ENCODE data around the gene CAPZB. TPM values are rescaled to one million over a fixed set of nuclear protein-coding genes. Genes with fewer than 3 reads are reported as not detected.
A peak's percentile ranks its signal among the peaks of the same experiment; 100 is the strongest.

Gene CAPZB
- total and polyA plus RNA-seq, 2 of the 4 experiments (the other 2 are of a cell fraction) = 216 to 304 TPM

GRCh38 chr1:19361611-19362147 lies 123.7 kb downstream of the CAPZB start:
- Histone ChIP-seq H2AFZ (replicated peaks; ENCODE audit: low read length, poor library complexity) (no peak overlapping the region), H2AK5ac (ENCODE audit: low read depth, low read length) (no peak overlapping the region), H4K5ac (ENCODE audit: low read depth, low read length) (no peak overlapping the region), H3K14ac (replicated peaks; ENCODE audit: low read depth, low read length) (no peak overlapping the region), H3K4ac (ENCODE audit: low read depth, low read length) (no peak overlapping the region), H2AK9ac (replicated peaks; ENCODE audit: low read depth, low read length, poor library complexity) (no peak overlapping the region), H3K27ac (ENCODE audit: insufficient read depth, low read length) (no peak overlapping the region), H3K9me1 (ENCODE audit: insufficient read depth, low read length) (peaks cover 24% of the 10 kb centered on the region), H3K4me3 (ENCODE audit: insufficient read depth, low read depth, low read length) (no peak overlapping the region), H3K36me3 (ENCODE audit: control insufficient read depth, insufficient read depth, low read length) (peaks cover 18% of the 10 kb centered on the region), H3K9ac (ENCODE audit: low read depth, low read length) (no peak overlapping the region), H3K79me1 (ENCODE audit: low read depth in 1 of 2, low read length in 2 of 2) (peaks cover 43 to 87% of the 10 kb centered on the region in 2 experiments), H2BK15ac (ENCODE audit: low read depth, low read length) (no peak overlapping the region), H4K8ac (ENCODE audit: low read depth in 2 of 2, low read length in 2 of 2) (no peak overlapping the region), H3K56ac (ENCODE audit: extremely low read depth, insufficient read depth, low read length) (no peak overlapping the region; the same call in 1 of the 2 replicates), H2BK5ac (ENCODE audit: low read depth, low read length, poor library complexity, severe bottlenecking) (no peak overlapping the region), H4K20me1 (ENCODE audit: insufficient read depth, low read length) (peaks cover 82% of the 10 kb centered on the region), H3K4me1 (ENCODE audit: control insufficient read depth, insufficient read depth, low read length) (peaks cover 6% of the 10 kb centered on the region; the same call in 1 of the 2 replicates), H3K9me3 (ENCODE audit: control insufficient read depth, insufficient read depth, low read length) (no peaks in the 10 kb centered on the region), H2BK20ac (ENCODE audit: low read depth, low read length) (no peak overlapping the region), H3K18ac (ENCODE audit: low read depth, low read length) (no peak overlapping the region), H3K23ac (ENCODE audit: low read depth, low read length) (no peak overlapping the region), H3K27me3 (ENCODE audit: control insufficient read depth, insufficient read depth, low read length) (no peaks in the 10 kb centered on the region), H3K4me2 (ENCODE audit: low read depth, low read length) (no peak overlapping the region), H2BK120ac (ENCODE audit: low read depth, low read length) (no peak overlapping the region), H4K91ac (ENCODE audit: insufficient read depth, low read depth, low read length) (no peak overlapping the region)
- intact Hi-C loops (cut with micrococcal nuclease) = no loop called here
- BruUV-seq (replicated peaks) = no TSS peak
- WGBS, 2 experiments (ENCODE audit: extremely low coverage in 2 of 2, insufficient read length in 1 of 2) = no CpG with 5 or more reads among the region's 8 CpGs
- ATAC-seq (ENCODE audit: low read depth) = peak; percentile 78
- dilution Hi-C loops (cut with HindIII; ENCODE audit: low sequenced_read_pairs, unreplicated experiment) = no loop called here
- POLR2A ChIA-PET (ENCODE audit: unreplicated experiment) = no interaction called here
- DNase-seq = peak; percentile 83
- in situ Hi-C loops (cut with MboI; ENCODE audit: low sequenced_read_pairs) = no loop called here
- no peak for TF ChIP-seq RAD21 (IDR thresholded peaks at IDR 0.05; ENCODE audit: low read length)
- TF ChIP-seq MAZ (IDR thresholded peaks at IDR 0.05; ENCODE audit: borderline replicate concordance, low read depth, low read length) = no peak
- TF ChIP-seq MXI1 (IDR thresholded peaks at IDR 0.05; ENCODE audit: borderline replicate concordance, low read depth, low read length) = 0 out of 2 replicates have a peak, but pooled peaks have one; percentile 24
- no peak for TF ChIP-seq POLR2A (IDR thresholded peaks at IDR 0.05; ENCODE audit: low read depth, low read length)
- TF ChIP-seq BHLHE40 (IDR thresholded peaks at IDR 0.05; ENCODE audit: low read depth, low read length) = no peak
- no peak for TF ChIP-seq MAFK (IDR thresholded peaks at IDR 0.05; ENCODE audit: low read depth, low read length)
- TF ChIP-seq RFX5 (IDR thresholded peaks at IDR 0.05; ENCODE audit: low read depth, low read length) = no peak
- no peak for TF ChIP-seq NFE2L2 (IDR thresholded peaks at IDR 0.05; ENCODE audit: low read depth, low read length)
- CTCF ChIA-PET = interaction anchor here (1.2 kb wide), 1 partner anchor 12 kb away, joined by 3 read pairs; no protein-coding TSS in a partner anchor
